Spleen (tissue), 7 donors: ENCODE measurements around the gene SLC7A5.
"Not testable (repeated sequence)": the region's sequence is repeated elsewhere in the genome, so short reads cannot be mapped to it uniquely, and the experiment has no call there.

Experiments
- POLR2A ChIP-seq, 3 donors: fragments of 450-650 bp; IDR thresholded peaks; one replicate each; pipeline ENCODE4 v1.5.1; 2017; ENCODE audit warnings: antibody characterized with exemption in 3 of 3, mild to moderate bottlenecking in 1 of 3
- TF ChIP-seq, protein P1 (sequence below), 11 experiments: fragments of 200-600 bp in 7 of 11; fragments of 450-650 bp in 4 of 11; sonication (generic) in 4 of 11; IDR thresholded peaks in 8 of 11; conservative IDR thresholded peaks in 3 of 11; 1 replicate in 7 of 11; 2 replicates in 4 of 11; pipeline versions ENCODE4 v1.4.0 to v1.8.0; 2016 to 2021; ENCODE audit warnings: antibody characterized with exemption in 11 of 11, inconsistent platforms in 4 of 11, mild to moderate bottlenecking in 1 of 11
- donor health status: DM: no; HTN: no; CAD: no; lungs with moderate emphysema.
- donor health status: DM: no; HTN: no; CAD: no.
- donor health status: DM: no; HTN: no; CAD: no.

DNA sequence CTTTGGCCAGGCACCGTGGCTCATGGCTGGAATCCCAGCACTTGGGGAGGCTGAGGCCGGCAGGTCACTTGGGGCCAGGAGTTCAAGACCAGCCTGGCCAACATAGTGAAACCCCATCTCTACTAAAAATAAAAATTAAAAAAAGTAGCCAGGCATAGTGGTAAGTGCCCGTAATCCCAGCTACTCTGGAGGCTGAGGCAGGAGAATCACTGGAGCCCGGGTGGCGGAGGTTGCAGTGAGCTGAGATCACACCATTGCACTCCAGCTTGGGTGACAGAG, 43.5 kb downstream of the SLC7A5 start:
- TF ChIP-seq, protein P1, sequence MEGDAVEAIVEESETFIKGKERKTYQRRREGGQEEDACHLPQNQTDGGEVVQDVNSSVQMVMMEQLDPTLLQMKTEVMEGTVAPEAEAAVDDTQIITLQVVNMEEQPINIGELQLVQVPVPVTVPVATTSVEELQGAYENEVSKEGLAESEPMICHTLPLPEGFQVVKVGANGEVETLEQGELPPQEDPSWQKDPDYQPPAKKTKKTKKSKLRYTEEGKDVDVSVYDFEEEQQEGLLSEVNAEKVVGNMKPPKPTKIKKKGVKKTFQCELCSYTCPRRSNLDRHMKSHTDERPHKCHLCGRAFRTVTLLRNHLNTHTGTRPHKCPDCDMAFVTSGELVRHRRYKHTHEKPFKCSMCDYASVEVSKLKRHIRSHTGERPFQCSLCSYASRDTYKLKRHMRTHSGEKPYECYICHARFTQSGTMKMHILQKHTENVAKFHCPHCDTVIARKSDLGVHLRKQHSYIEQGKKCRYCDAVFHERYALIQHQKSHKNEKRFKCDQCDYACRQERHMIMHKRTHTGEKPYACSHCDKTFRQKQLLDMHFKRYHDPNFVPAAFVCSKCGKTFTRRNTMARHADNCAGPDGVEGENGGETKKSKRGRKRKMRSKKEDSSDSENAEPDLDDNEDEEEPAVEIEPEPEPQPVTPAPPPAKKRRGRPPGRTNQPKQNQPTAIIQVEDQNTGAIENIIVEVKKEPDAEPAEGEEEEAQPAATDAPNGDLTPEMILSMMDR (IDR thresholded peaks at IDR 0.05 in 8 of 11, conservative IDR thresholded peaks at IDR 0.05 in 3 of 11), result not testable (repeated sequence)
- not testable (repeated sequence) for TF ChIP-seq POLR2A (IDR thresholded peaks at IDR 0.05)
